PFSK-1 (cell line): ENCODE results near the gene CACNA1A.

ENCODE experiments used
- FOXP2 ChIP-seq: optimal IDR thresholded peaks from 2 replicates; pipeline ENCODE3; 2011; ENCODE audit warnings: borderline replicate concordance, control low read depth, inconsistent platforms; ENCODE audit not compliant: insufficient read depth; ENCODE audit errors: extremely low read length, extremely low read depth
- POLR2AphosphoS5 ChIP-seq: IDR thresholded peaks from 2 replicates; pipeline ENCODE4 v1.6.1; 2012; ENCODE audit warnings: low read depth, mild to moderate bottlenecking, control low read depth, low read length, moderate library complexity
- SIN3A ChIP-seq: IDR thresholded peaks from 2 replicates; pipeline ENCODE4 v1.6.1; 2012; ENCODE audit warnings: mild to moderate bottlenecking, low read length, moderate library complexity, borderline replicate concordance; ENCODE audit not compliant: insufficient read depth
- TAF1 ChIP-seq: IDR thresholded peaks from 2 replicates; pipeline ENCODE4 v1.6.1; 2012; ENCODE audit warnings: low read length, control low read depth, borderline replicate concordance; ENCODE audit not compliant: insufficient read depth
- TF ChIP-seq, protein P1 (sequence below), 2 experiments: IDR thresholded peaks; 2 replicates each; pipeline versions ENCODE4 v1.6.1 to v1.8.0; 2011 to 2012; ENCODE audit warnings: low read depth in 2 of 2, low read length in 2 of 2, control low read depth in 1 of 2, inconsistent platforms in 1 of 2, mild to moderate bottlenecking in 1 of 2, moderate library complexity in 1 of 2; ENCODE audit not compliant: insufficient read depth in 1 of 2

The CACNA1A gene

DNA sequence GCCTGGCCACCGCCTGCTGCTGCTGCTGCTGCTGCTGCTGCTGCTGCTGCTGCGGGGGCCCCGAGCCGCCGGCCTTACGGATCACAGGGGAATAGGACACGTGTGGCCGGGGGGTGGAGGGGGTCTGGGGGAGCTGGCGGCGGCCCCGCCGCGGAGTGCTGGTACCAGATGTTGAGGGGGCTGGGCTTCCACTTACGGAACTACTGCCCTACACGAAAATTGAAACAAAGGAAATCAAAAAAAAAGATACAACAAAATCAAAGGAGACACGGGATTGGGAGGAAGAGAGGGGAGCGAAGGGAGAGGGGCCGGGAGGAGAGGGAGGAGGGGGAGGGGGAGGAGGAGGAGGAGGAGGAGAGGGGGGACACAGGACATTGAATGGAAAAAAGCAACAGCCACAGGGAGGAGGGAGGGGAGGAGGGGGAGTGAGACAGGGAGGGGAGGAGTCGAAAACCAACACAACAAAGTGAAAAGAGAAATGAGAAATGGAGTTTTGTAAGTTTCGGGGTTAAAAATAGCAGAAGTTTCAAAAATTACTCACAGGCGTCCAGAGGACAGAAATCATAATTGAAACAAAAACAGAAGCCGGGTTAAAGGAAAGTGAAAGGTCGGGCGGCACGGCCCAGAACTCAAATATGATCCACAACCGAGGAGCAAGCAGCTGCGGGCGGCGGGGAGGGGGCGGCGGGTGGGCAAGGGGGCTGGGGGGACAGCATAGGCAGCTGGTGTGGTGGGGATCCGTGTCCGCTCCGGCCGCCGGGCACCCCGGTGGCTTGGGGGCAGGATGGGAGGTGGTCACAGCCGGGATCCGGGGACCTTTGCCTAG, 298.2 kb downstream of the CACNA1A start:
- TF ChIP-seq SIN3A (no peak), FOXP2 (no peak), POLR2AphosphoS5 (no peak), TAF1 (no peak)
- TF ChIP-seq, protein P1, sequence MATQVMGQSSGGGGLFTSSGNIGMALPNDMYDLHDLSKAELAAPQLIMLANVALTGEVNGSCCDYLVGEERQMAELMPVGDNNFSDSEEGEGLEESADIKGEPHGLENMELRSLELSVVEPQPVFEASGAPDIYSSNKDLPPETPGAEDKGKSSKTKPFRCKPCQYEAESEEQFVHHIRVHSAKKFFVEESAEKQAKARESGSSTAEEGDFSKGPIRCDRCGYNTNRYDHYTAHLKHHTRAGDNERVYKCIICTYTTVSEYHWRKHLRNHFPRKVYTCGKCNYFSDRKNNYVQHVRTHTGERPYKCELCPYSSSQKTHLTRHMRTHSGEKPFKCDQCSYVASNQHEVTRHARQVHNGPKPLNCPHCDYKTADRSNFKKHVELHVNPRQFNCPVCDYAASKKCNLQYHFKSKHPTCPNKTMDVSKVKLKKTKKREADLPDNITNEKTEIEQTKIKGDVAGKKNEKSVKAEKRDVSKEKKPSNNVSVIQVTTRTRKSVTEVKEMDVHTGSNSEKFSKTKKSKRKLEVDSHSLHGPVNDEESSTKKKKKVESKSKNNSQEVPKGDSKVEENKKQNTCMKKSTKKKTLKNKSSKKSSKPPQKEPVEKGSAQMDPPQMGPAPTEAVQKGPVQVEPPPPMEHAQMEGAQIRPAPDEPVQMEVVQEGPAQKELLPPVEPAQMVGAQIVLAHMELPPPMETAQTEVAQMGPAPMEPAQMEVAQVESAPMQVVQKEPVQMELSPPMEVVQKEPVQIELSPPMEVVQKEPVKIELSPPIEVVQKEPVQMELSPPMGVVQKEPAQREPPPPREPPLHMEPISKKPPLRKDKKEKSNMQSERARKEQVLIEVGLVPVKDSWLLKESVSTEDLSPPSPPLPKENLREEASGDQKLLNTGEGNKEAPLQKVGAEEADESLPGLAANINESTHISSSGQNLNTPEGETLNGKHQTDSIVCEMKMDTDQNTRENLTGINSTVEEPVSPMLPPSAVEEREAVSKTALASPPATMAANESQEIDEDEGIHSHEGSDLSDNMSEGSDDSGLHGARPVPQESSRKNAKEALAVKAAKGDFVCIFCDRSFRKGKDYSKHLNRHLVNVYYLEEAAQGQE (IDR thresholded peaks at IDR 0.05; ENCODE audit: insufficient read depth in 1 of 2, low read depth in 2 of 2, low read length in 2 of 2), result no peak

DNA sequence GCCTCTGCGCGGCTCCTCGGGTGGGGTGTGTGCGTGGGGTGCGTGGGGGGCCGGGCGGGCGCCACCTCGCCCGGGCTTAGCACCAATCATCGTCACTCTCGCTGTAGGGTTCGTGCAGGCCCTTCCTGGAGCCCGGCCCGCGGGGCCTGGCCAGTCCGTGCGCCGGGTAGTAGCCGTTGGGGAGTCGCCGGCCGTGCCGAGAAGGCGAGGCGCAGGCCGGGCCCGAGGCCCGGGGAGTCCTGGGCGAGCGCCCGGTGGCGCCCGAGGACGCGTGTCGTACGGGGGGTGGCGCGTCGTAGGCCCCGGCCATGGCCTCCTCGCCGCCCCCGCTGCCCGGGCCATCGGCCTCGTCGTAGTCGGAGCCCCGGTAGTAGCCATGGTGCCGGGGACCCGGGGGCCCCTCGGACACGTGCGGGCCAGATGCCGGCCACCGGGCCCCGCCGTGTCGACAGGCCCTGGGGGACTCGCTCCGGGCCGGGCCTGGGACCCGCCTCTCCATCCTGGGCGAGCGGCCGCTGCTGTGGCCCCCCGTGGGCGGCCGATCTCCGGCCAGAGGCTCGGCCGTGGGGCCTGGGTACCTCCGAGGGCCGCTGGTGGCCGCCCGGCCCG, 298.9 kb downstream of the CACNA1A start:
- TF ChIP-seq POLR2AphosphoS5, result no peak
- TF ChIP-seq, protein P1 (IDR thresholded peaks at IDR 0.05; ENCODE audit: insufficient read depth in 1 of 2, low read depth in 2 of 2, low read length in 2 of 2), result no peak

DNA sequence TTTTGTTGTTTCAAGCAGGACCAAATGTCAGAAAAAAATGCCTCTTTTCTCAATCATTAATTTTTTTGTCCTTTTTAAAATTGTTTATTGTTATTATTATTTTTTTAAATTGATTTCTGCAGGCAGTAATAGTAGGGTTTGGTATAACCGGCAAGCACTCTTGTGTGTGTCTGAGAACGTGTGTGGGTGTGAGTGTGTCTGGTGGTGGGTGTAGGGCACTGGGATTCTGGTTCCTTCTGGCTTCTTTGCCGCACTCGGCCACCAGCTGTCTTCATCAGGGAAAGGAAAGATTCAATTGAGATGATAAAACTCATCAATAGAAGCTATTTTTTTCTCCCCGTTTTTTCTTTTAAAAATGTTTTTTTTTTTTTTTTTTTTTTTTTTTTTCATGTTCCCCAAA, 299.7 kb downstream of the CACNA1A start:
- TF ChIP-seq SIN3A (no peak), FOXP2 (no peak)

DNA sequence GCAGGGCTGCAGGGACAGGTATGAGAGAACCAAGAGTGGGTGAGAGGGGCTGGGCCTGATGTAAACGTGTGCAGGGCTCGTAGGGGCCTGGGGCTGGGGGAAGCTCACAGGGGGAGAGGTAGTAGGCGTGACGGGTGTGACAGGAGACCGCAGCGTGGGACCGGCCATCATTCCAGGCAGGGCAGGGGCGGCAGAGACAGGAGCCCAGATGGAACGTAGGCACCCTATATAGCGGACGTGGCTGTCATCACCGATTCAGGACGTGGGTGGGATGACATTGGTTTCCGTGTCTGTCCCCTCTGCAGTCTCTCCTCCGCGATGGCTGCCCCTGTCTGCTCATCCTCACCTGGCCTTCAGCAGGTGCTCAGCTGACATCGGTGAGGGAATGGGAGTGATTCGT, 307.6 kb downstream of the CACNA1A start:
- TF ChIP-seq SIN3A (no peak), FOXP2 (no peak), TAF1 (no peak), POLR2AphosphoS5 (no peak)
- TF ChIP-seq, protein P1 (IDR thresholded peaks at IDR 0.05; ENCODE audit: insufficient read depth in 1 of 2, low read depth in 2 of 2, low read length in 2 of 2), result no peak

DNA sequence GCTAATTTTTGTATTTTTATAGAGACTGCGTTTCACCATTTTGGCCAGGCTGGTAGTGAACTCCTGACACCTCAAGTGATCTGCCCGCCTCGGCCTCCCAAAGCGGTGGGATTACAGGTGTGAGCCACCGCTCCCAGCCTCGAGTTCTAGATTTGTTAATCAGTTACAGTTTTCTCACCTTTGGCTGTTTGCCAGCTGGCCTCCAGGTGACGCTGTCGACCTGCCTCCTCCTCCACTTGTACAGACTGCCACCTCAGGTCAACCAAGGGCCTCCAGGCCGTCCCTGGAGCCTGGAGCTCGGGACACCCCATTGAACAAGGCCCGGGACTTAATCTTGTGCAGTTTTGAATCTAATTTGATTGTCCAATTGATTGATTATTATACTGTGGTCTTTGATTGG, 310.6 kb downstream of the CACNA1A start:
- TF ChIP-seq, protein P1 (IDR thresholded peaks at IDR 0.05; ENCODE audit: insufficient read depth in 1 of 2, low read depth in 2 of 2, low read length in 2 of 2), result no peak
